ENCODE measurements around the gene BABAM2. TPM values are rescaled to one million over a fixed set of nuclear protein-coding genes. Genes with fewer than 3 reads are reported as not detected.

Gene BABAM2
- total RNA-seq, 2 donors from 2014 or later: 36.4 to 40.9 TPM

DNA sequence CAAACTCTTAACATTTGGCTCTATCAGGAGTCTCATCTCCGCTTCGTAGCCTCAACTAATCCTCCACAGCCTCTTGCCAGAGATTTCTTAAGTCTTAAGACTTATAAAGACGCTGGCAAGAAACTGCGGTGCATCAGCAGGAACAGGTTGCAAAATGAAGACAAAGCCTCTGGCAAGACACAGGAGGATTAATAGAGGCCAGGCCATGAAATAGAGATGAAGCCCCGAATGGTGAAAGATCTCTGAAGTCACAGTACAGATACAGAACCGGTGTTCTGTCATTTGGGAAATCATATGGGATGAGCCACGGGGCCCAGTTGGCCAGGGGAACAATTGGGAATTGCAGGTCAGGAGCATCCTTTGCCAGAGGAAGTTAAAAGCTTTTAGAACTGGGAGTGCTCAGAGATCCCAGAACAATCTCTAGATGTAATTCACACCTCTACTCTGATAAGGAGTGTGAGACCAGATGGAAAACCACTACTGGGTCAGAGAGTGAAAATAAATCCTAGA lies 311.2 kb downstream of the BABAM2 start:
- H3K4me1 ChIP-seq (ENCODE audit: control insufficient read depth, insufficient read depth, low read length): no peaks in the 10 kb centered on the region
- no peak overlapping the region for H3K9ac ChIP-seq (ENCODE audit: extremely low read depth, low read length, poor library complexity, severe bottlenecking)
- Mint-ChIP-seq H3K27ac (no peak overlapping the region), H3K27me3 (ENCODE audit: insufficient read depth) (no peaks in the 10 kb centered on the region), H3K9me3 (no peaks in the 10 kb centered on the region), H3K4me3 (no peak overlapping the region), H3K4me1 (peaks cover 6% of the 10 kb centered on the region), H3K36me3 (ENCODE audit: low read depth) (no peaks in the 10 kb centered on the region)
- H3K4me3 ChIP-seq (ENCODE audit: low read length): no peak overlapping the region
- H3K27me3 ChIP-seq (ENCODE audit: control insufficient read depth, insufficient read depth, low read length, poor library complexity, severe bottlenecking): no peaks in the 10 kb centered on the region
- DNase-seq: no peak
- TF ChIP-seq, protein P1, sequence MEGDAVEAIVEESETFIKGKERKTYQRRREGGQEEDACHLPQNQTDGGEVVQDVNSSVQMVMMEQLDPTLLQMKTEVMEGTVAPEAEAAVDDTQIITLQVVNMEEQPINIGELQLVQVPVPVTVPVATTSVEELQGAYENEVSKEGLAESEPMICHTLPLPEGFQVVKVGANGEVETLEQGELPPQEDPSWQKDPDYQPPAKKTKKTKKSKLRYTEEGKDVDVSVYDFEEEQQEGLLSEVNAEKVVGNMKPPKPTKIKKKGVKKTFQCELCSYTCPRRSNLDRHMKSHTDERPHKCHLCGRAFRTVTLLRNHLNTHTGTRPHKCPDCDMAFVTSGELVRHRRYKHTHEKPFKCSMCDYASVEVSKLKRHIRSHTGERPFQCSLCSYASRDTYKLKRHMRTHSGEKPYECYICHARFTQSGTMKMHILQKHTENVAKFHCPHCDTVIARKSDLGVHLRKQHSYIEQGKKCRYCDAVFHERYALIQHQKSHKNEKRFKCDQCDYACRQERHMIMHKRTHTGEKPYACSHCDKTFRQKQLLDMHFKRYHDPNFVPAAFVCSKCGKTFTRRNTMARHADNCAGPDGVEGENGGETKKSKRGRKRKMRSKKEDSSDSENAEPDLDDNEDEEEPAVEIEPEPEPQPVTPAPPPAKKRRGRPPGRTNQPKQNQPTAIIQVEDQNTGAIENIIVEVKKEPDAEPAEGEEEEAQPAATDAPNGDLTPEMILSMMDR (conservative IDR thresholded peaks at IDR 0.05): no peak
- H3K27ac ChIP-seq (ENCODE audit: low read depth, low read length): no peak overlapping the region
- no peaks in the 10 kb centered on the region for H3K36me3 ChIP-seq (ENCODE audit: control insufficient read depth, insufficient read depth, low read length)
- no peaks in the 10 kb centered on the region for H3K9me3 ChIP-seq (ENCODE audit: control insufficient read depth, low read length)
- 87 to 88% methylated on average over 7 of the region's 7 CpGs for WGBS, 2 experiments (ENCODE audit: insufficient coverage in 1 of 2, insufficient read length in 1 of 2)

DNA sequence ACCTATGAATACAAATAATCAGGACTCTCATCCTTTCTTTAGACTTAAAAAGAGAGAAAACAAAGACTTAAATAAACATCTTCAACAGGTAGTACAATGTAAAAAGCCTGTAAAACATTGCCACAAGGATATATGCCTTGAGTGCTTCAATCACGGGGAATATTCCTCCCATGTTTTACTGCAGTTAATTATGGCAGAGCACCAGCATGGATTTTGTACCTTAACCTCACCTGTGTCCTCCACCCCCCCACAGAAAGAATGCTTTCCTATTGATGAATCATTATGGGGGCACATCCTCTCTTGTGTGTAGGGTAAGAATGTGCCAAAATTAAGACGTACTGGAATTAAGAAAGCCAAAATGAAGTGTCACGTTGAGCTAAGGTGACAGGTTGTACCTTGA lies 312.2 kb downstream of the BABAM2 start:
- Mint-ChIP-seq H3K27me3 (ENCODE audit: insufficient read depth) (no peaks in the 10 kb centered on the region), H3K36me3 (ENCODE audit: low read depth) (no peaks in the 10 kb centered on the region), H3K9me3 (no peaks in the 10 kb centered on the region), H3K27ac (no peak overlapping the region), H3K4me1 (peaks cover 6% of the 10 kb centered on the region), H3K4me3 (no peak overlapping the region)
- Histone ChIP-seq H3K36me3 (ENCODE audit: control insufficient read depth, insufficient read depth, low read length) (no peaks in the 10 kb centered on the region), H3K9ac (ENCODE audit: extremely low read depth, low read length, poor library complexity, severe bottlenecking) (no peak overlapping the region), H3K27ac (ENCODE audit: low read depth, low read length) (no peak overlapping the region), H3K4me1 (ENCODE audit: control insufficient read depth, insufficient read depth, low read length) (no peaks in the 10 kb centered on the region), H3K9me3 (ENCODE audit: control insufficient read depth, low read length) (no peaks in the 10 kb centered on the region), H3K4me3 (ENCODE audit: low read length) (no peak overlapping the region), H3K27me3 (ENCODE audit: control insufficient read depth, insufficient read depth, low read length, poor library complexity, severe bottlenecking) (no peaks in the 10 kb centered on the region)
- TF ChIP-seq, protein P1 (conservative IDR thresholded peaks at IDR 0.05): no peak
- no peak for DNase-seq
- 91 to 100% methylated on average over 1 to 3 of the region's 3 CpGs for WGBS, 2 experiments (ENCODE audit: insufficient coverage in 1 of 2, insufficient read length in 1 of 2)

DNA sequence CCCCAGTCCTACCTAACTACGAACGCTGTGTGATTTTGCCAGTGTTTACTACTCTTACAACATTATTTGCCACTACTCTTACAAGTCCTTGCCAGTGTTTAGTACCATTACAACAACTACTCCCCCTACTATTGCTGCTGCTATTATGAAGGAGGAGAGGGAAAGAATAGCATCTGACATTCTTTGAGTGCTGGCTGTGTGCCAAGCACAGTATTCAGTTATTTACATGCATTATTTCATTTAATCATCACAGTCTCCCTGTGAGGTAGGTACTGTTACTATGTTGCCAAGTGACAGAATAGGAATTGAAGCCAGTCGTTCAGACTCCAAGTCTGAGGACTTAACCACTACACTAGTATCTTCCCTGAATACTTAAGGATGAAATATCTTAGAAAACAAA lies 316.2 kb downstream of the BABAM2 start:
- 92% methylated on average over 3 of the region's 3 CpGs; no CpG with 5 or more reads in 1 of the 2 experiments for whole genome bisulfite sequencing, 2 experiments (ENCODE audit: insufficient coverage in 1 of 2, insufficient read length in 1 of 2)
- no peak overlapping the region for H3K9ac ChIP-seq (ENCODE audit: extremely low read depth, low read length, poor library complexity, severe bottlenecking)
- no peaks in the 10 kb centered on the region for H3K36me3 Mint-ChIP-seq (ENCODE audit: low read depth)
- H3K4me1 ChIP-seq (ENCODE audit: control insufficient read depth, insufficient read depth, low read length): no peaks in the 10 kb centered on the region
- H3K27me3 Mint-ChIP-seq (ENCODE audit: insufficient read depth): no peaks in the 10 kb centered on the region
- H3K4me3 ChIP-seq (ENCODE audit: low read length): no peak overlapping the region
- no peak for DNase-seq
- no peaks in the 10 kb centered on the region for H3K9me3 ChIP-seq (ENCODE audit: control insufficient read depth, low read length)
- H3K9me3 Mint-ChIP-seq: no peaks in the 10 kb centered on the region
- H3K27ac ChIP-seq (ENCODE audit: low read depth, low read length): no peak overlapping the region
- no peaks in the 10 kb centered on the region for H3K36me3 ChIP-seq (ENCODE audit: control insufficient read depth, insufficient read depth, low read length)
- H3K27me3 ChIP-seq (ENCODE audit: control insufficient read depth, insufficient read depth, low read length, poor library complexity, severe bottlenecking): no peaks in the 10 kb centered on the region
- H3K4me3 Mint-ChIP-seq: no peak overlapping the region
- H3K27ac Mint-ChIP-seq: no peak overlapping the region
- peaks cover 3% of the 10 kb centered on the region for H3K4me1 Mint-ChIP-seq
- TF ChIP-seq, protein P1 (conservative IDR thresholded peaks at IDR 0.05): no peak

Measured in endodermal cell (in vitro differentiated cells).